Measurements from ENCODE around the gene LDLRAP1.

Gene LDLRAP1

DNA sequence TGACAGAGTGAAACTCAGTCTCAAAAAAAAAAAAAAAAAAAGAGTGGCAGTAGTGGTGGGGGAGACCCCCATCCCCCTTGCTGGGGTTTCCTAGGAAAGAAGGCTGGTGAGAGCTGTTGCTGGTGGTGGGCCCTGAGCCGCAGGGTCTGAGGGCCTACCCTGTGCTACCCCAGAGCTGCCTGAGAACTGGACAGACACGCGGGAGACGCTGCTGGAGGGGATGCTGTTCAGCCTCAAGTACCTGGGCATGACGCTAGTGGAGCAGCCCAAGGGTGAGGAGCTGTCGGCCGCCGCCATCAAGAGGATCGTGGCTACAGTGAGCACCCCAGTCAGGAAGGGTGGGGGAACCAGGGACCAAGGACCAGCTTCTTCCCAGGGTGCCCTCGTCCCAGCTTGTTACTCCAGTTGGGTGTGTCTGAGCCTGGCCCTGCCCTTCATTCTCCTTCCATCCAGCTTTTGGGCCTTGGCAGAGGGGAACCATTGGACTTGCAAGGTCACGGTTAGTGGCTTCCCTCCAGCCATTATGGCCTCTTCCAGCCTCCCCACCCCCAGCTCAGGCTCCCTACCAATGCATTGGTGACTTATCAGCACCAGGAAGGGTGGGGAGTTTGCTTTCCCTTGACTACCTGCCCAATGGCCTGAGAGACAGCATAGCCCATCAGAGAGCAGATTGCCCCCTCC is 10.5 kb downstream of the LDLRAP1 start:
- DNase-seq (ENCODE audit: low read depth, low spot score): no peak
- no peak overlapping the region for H3K4me3 ChIP-seq (ENCODE audit: low read depth, low read length)
- CTCF ChIA-PET: interaction anchor here (1.0 to 4.3 kb wide), 3 partner anchors 10 to 19 kb away, joined by 3 to 23 read pairs (median 5); partner anchors contain the start of gene LDLRAP1
- TF ChIP-seq, protein P1, sequence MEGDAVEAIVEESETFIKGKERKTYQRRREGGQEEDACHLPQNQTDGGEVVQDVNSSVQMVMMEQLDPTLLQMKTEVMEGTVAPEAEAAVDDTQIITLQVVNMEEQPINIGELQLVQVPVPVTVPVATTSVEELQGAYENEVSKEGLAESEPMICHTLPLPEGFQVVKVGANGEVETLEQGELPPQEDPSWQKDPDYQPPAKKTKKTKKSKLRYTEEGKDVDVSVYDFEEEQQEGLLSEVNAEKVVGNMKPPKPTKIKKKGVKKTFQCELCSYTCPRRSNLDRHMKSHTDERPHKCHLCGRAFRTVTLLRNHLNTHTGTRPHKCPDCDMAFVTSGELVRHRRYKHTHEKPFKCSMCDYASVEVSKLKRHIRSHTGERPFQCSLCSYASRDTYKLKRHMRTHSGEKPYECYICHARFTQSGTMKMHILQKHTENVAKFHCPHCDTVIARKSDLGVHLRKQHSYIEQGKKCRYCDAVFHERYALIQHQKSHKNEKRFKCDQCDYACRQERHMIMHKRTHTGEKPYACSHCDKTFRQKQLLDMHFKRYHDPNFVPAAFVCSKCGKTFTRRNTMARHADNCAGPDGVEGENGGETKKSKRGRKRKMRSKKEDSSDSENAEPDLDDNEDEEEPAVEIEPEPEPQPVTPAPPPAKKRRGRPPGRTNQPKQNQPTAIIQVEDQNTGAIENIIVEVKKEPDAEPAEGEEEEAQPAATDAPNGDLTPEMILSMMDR (IDR thresholded peaks at IDR 0.05; ENCODE audit: insufficient read depth, low read length, missing control alignments): no peak
- POLR2A ChIA-PET: interaction anchor here (1.4 kb wide), 1 partner anchor 11 kb away, joined by 4 read pairs; the partner anchor contains the start of gene LDLRAP1

- TF ChIP-seq, protein P1 (IDR thresholded peaks at IDR 0.05; ENCODE audit: insufficient read depth, low read length, missing control alignments): no peak
- no peak overlapping the region for H3K4me3 ChIP-seq (ENCODE audit: low read depth, low read length)
- no peak for DNase-seq (ENCODE audit: low read depth, low spot score)
- POLR2A ChIA-PET: interaction anchor here (1.4 kb wide), 1 partner anchor 11 kb away, joined by 4 read pairs; the partner anchor contains the start of gene LDLRAP1
- CTCF ChIA-PET: interaction anchor here (1.0 to 4.3 kb wide), 3 partner anchors 10 to 18 kb away, joined by 3 to 23 read pairs (median 5); partner anchors contain the start of gene LDLRAP1
These were observed 11.0 kb downstream of the LDLRAP1 start for GRCh38 chr1:25554430-25554780.

- CTCF ChIA-PET: interaction anchor here (1.2 to 4.3 kb wide), 2 partner anchors 11 to 17 kb away, joined by 5 to 23 read pairs; no protein-coding TSS in a partner anchor
- no peak for DNase-seq (ENCODE audit: low read depth, low spot score)
- POLR2A ChIA-PET: interaction anchor here (1.4 kb wide), 1 partner anchor 12 kb away, joined by 4 read pairs; the partner anchor contains the start of gene LDLRAP1
- TF ChIP-seq, protein P1 (IDR thresholded peaks at IDR 0.05; ENCODE audit: insufficient read depth, low read length, missing control alignments): no peak
- H3K4me3 ChIP-seq (ENCODE audit: low read depth, low read length): no peak overlapping the region
These were observed 11.7 kb downstream of the LDLRAP1 start for GRCh38 chr1:25554886-25555752.

DNA sequence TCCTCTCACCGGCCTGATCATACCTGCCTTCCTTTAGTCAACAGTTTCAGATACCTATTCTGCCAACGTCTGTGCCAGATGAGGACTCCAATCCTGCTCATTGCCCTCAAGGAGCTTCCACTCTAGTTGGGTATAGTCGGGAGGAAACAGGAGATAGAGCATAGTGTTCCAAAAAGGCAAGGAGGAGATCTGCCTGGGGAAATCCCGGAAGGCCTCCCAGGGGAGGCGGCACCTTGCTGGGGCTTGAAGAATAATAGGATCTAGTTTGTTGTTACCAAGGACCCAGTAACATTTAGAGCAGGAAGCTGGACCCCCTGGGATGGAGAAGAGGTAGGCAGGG is 12.3 kb downstream of the LDLRAP1 start:
- CTCF ChIA-PET: interaction anchor here (1.3 to 4.3 kb wide), 2 partner anchors 11 to 17 kb away, joined by 6 to 23 read pairs; no protein-coding TSS in a partner anchor
- H3K4me3 ChIP-seq (ENCODE audit: low read depth, low read length): no peak overlapping the region
- POLR2A ChIA-PET: no interaction called here
- no peak for DNase-seq (ENCODE audit: low read depth, low spot score)
- TF ChIP-seq, protein P1 (IDR thresholded peaks at IDR 0.05; ENCODE audit: insufficient read depth, low read length, missing control alignments): no peak

DNA sequence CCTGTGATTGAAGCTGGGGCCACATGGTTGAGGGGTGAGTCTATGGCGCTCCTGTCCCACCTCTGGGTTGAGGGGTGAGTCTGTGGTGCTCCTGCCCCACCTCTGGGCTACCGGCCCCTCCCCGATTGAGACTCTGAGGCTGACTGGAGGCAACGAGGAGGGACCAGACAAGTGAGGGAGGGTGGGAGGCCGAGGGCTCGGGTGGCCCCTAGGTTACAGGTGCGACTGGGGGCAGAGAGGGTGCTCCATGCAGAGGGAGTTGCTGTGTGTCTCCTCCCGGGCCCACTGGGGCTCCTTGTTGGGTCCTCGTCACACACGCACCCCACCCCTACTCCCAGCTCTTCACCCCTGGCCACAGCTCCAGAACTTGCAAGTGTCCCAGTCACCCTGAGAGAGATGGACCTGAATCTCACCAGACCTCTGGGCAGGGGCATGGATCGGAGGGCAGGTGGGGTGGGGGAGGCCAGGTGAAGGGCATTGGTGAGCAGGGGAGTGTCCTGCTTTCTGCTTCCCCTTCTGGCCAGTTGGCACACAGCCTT is 12.8 kb downstream of the LDLRAP1 start:
- no peak overlapping the region for H3K4me3 ChIP-seq (ENCODE audit: low read depth, low read length)
- ChIA-PET CTCF (interaction anchor here (1.3 to 4.3 kb wide), 2 partner anchors 10 to 16 kb away, joined by 6 to 23 read pairs; no protein-coding TSS in a partner anchor), POLR2A (no interaction called here)
- TF ChIP-seq, protein P1 (IDR thresholded peaks at IDR 0.05; ENCODE audit: insufficient read depth, low read length, missing control alignments): no peak
- DNase-seq (ENCODE audit: low read depth, low spot score): no peak
